A549 (cell line): ENCODE data around the gene HPSE. TPM values are rescaled to one million over a fixed set of nuclear protein-coding genes. Genes with fewer than 3 reads are reported as not detected.

Source experiments
- ATAC-seq, 2 experiments: fragments of 200-7000 bp in 1 of 2; fragments of >200 bp in 1 of 2; cut with Nextera tagmentation in 1 of 2; cut with Tn5 transposase in 1 of 2; 3 replicates each; pipeline versions ENCODE4 v1.8.0 to v1.9.1; 2018 to 2020; ENCODE audit warnings: mild to moderate bottlenecking in 1 of 2, moderate library complexity in 1 of 2
- CTCF ChIA-PET: fragments of 300-600 bp; sonication (Branson Sonifier 250); formaldehyde crosslinking; extraction: SDS; loops from one replicate; lab custom pipeline; 2021; ENCODE audit warnings: antibody characterized with exemption, inconsistent platforms; lab: Yijun Ruan, JAX
- POLR2A ChIA-PET: fragments of 350-600 bp; formaldehyde crosslinking; extraction: SDS; loops from one replicate; lab custom pipeline; 2021; ENCODE audit warnings: antibody characterized with exemption, inconsistent platforms; lab: Yijun Ruan, JAX
- DNase-seq, 2 experiments: peaks; one replicate each; pipeline versions ENCODE4 v3.0.0 to v3.0.0-alpha.2; 2011 to 2016; ENCODE audit warnings: low read depth in 1 of 2, low spot score in 1 of 2
- FAIRE-seq: peaks from 2 replicates; lab custom pipeline; 2011; peaks lifted over from hg19 to GRCh38; lab: Jason Lieb, UNC
- H3K27ac ChIP-seq, 2 experiments: fragments of >200 bp; sonication (Bioruptor Twin); formaldehyde crosslinking; 3 replicates each; pipeline ENCODE4 v1.5.1; 2016 to 2017
- H3K4me1 ChIP-seq: fragments of >200 bp; sonication (Bioruptor Twin); formaldehyde crosslinking; 3 replicates; pipeline ENCODE4 v1.6.1; 2016
- H3K4me2 ChIP-seq: fragments of >200 bp; sonication (Bioruptor Twin); formaldehyde crosslinking; 3 replicates; pipeline ENCODE4 v1.6.1; 2016
- H3K4me3 ChIP-seq: fragments of >200 bp; sonication (Bioruptor Twin); formaldehyde crosslinking; 3 replicates; pipeline ENCODE4 v1.5.1; 2016
- H3K9me3 ChIP-seq: fragments of >200 bp; sonication (Bioruptor Twin); formaldehyde crosslinking; 3 replicates; pipeline ENCODE4 v1.6.1; 2016
- ESRRA ChIP-seq: fragments of 150-350 bp; IDR thresholded peaks from 2 replicates; pipeline ENCODE4 v1.6.1; 2014; ENCODE audit warnings: mild to moderate bottlenecking, low read length, borderline replicate concordance
- FOSB ChIP-seq: fragments of 250-450 bp; sonication (Bioruptor Pico); IDR thresholded peaks from 2 replicates; pipeline ENCODE4 v1.5.0; 2020; ENCODE audit warnings: mild to moderate bottlenecking, moderate library complexity
- HES2 ChIP-seq: fragments of >200 bp; sonication (Bioruptor Twin); formaldehyde crosslinking; IDR thresholded peaks from 2 replicates; pipeline ENCODE4 v1.6.1; 2016
- HEYL ChIP-seq: fragments of 250-450 bp; sonication (Bioruptor Pico); IDR thresholded peaks from 2 replicates; pipeline ENCODE4 v1.8.0; 2021; ENCODE audit warnings: mild to moderate bottlenecking, moderate library complexity
- HMGXB4 ChIP-seq: fragments of 250-450 bp; sonication (Bioruptor Pico); IDR thresholded peaks from 2 replicates; pipeline ENCODE4 v1.5.0; 2021; ENCODE audit warnings: mild to moderate bottlenecking, moderate library complexity, borderline replicate concordance
- HOXA7 ChIP-seq: fragments of 250-450 bp; sonication (Bioruptor Pico); IDR thresholded peaks from 2 replicates; pipeline ENCODE4 v1.5.0; 2020; ENCODE audit warnings: mild to moderate bottlenecking, moderate library complexity
- HOXB5 ChIP-seq: fragments of 250-450 bp; sonication (Bioruptor Pico); IDR thresholded peaks from 2 replicates; pipeline ENCODE4 v1.5.0; 2020; ENCODE audit warnings: mild to moderate bottlenecking, moderate library complexity
- MAFK ChIP-seq: fragments of 450-650 bp; IDR thresholded peaks from 2 replicates; pipeline ENCODE4 v1.6.1; 2014; ENCODE audit not compliant: partially characterized antibody
- RFX5 ChIP-seq: fragments of 450-650 bp; IDR thresholded peaks from 2 replicates; pipeline ENCODE4 v1.7.1; 2014; ENCODE audit warnings: antibody characterized with exemption, mild to moderate bottlenecking, moderate library complexity
- SMC3 ChIP-seq: fragments of >200 bp; sonication (Bioruptor Twin); formaldehyde crosslinking; IDR thresholded peaks from 3 replicates; pipeline ENCODE4 v1.6.1; 2018; ENCODE audit warnings: inconsistent platforms
- SREBF2 ChIP-seq: fragments of 450-650 bp; IDR thresholded peaks from 2 replicates; pipeline ENCODE4 v1.6.1; 2014; ENCODE audit warnings: mild to moderate bottlenecking, moderate library complexity
- ZC3H11A ChIP-seq: fragments of 450-650 bp; IDR thresholded peaks from 2 replicates; pipeline ENCODE4 v1.6.1; 2014; ENCODE audit warnings: antibody characterized with exemption, mild to moderate bottlenecking
- ZFP36 ChIP-seq: fragments of 450-650 bp; IDR thresholded peaks from 2 replicates; pipeline ENCODE4 v1.6.1; 2014; ENCODE audit warnings: borderline replicate concordance; ENCODE audit not compliant: partially characterized antibody
- ZNF302 ChIP-seq: fragments of 250-450 bp; sonication (Bioruptor Pico); IDR thresholded peaks from 2 replicates; pipeline ENCODE4 v1.9.0; 2021; ENCODE audit warnings: inconsistent platforms, mild to moderate bottlenecking, moderate library complexity
- WGBS: methylation state at CpG from one replicate; pipeline ENCODE4 v1.1.6; 2017; ENCODE audit errors: missing lambda C conversion rate; 5-methylcytosine and 5-hydroxymethylcytosine counted together
- polyA plus RNA-seq, 4 experiments: library from polyadenylated mRNA; depleted of rRNA in 3 of 4; stranded (reverse); fragments of >200 nt; fragmentation: RNase III in 1 of 4; extraction: RNeasy Plus Mini Kit Qiagen cat#74134 plus additional on column Dnase treatment in 1 of 4; gene quantifications; 2 replicates in 3 of 4; 3 replicates in 1 of 4; pipeline ENCODE4 v1.2.3, GENCODE V29; 2011 to 2017
- TF ChIP-seq, protein P1 (sequence below): fragments of >200 bp; sonication (Bioruptor Twin); formaldehyde crosslinking; IDR thresholded peaks from 3 replicates; pipeline ENCODE4 v1.5.1; 2016

The HPSE gene
- polyA plus RNA-seq, 2 of the 4 experiments (the other 2 are of a cell fraction), result 0.72 to 1.7 TPM

- ChIA-PET POLR2A (no interaction called here), CTCF (interaction anchor here (1.5 kb wide), 1 partner anchor 8 kb away, joined by 5 read pairs; no protein-coding TSS in a partner anchor)
- Histone ChIP-seq H3K27ac (no peak overlapping the region), H3K9me3 (no peaks in the 10 kb centered on the region), H3K4me1 (no peaks in the 10 kb centered on the region), H3K4me3 (no peak overlapping the region), H3K4me2 (no peak overlapping the region)
- DNase-seq (no peak), FAIRE-seq (no peak), ATAC-seq (no peak)
- TF ChIP-seq HEYL (CRISPR knock-in tag) (no peak), RFX5 (no peak)
- WGBS, result 80% methylated on average over 1 of the region's 1 CpG
These were observed 35.9 kb upstream of the HPSE start for GRCh38 chr4:83370640-83370906.

- no peaks in the 10 kb centered on the region for H3K9me3 ChIP-seq
- no peak overlapping the region for H3K4me3 ChIP-seq
- DNase-seq (no peak), FAIRE-seq (no peak), ATAC-seq (no peak)
- H3K4me2 ChIP-seq, result no peak overlapping the region
- CTCF ChIA-PET, result no interaction called here
- H3K27ac ChIP-seq, result no peak overlapping the region
- 54% methylated on average over 4 of the region's 4 CpGs for WGBS
- TF ChIP-seq SMC3, result no peak
- TF ChIP-seq HOXB5 (CRISPR knock-in tag), result no peak
- no peak for TF ChIP-seq ZNF302 (CRISPR knock-in tag)
- no peak for TF ChIP-seq HMGXB4 (CRISPR knock-in tag)
- TF ChIP-seq FOSB, result no peak
- TF ChIP-seq, protein P1, sequence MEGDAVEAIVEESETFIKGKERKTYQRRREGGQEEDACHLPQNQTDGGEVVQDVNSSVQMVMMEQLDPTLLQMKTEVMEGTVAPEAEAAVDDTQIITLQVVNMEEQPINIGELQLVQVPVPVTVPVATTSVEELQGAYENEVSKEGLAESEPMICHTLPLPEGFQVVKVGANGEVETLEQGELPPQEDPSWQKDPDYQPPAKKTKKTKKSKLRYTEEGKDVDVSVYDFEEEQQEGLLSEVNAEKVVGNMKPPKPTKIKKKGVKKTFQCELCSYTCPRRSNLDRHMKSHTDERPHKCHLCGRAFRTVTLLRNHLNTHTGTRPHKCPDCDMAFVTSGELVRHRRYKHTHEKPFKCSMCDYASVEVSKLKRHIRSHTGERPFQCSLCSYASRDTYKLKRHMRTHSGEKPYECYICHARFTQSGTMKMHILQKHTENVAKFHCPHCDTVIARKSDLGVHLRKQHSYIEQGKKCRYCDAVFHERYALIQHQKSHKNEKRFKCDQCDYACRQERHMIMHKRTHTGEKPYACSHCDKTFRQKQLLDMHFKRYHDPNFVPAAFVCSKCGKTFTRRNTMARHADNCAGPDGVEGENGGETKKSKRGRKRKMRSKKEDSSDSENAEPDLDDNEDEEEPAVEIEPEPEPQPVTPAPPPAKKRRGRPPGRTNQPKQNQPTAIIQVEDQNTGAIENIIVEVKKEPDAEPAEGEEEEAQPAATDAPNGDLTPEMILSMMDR, result no peak
- no peak for TF ChIP-seq ZC3H11A
- TF ChIP-seq HOXA7 (CRISPR knock-in tag), result no peak
- no peak for TF ChIP-seq HES2
- TF ChIP-seq ESRRA, result no peak
- TF ChIP-seq ZFP36, result no peak
- TF ChIP-seq SREBF2, result no peak
- TF ChIP-seq, all 56 proteins: peak for 0
- no peaks in the 10 kb centered on the region for H3K4me1 ChIP-seq
- POLR2A ChIA-PET, result interaction anchor here (1.0 kb wide), 1 partner anchor 85 kb away, joined by 3 read pairs; the partner anchor contains the start of gene COQ2
These were observed 35.4 kb upstream of the HPSE start for GRCh38 chr4:83369831-83370639.

DNA sequence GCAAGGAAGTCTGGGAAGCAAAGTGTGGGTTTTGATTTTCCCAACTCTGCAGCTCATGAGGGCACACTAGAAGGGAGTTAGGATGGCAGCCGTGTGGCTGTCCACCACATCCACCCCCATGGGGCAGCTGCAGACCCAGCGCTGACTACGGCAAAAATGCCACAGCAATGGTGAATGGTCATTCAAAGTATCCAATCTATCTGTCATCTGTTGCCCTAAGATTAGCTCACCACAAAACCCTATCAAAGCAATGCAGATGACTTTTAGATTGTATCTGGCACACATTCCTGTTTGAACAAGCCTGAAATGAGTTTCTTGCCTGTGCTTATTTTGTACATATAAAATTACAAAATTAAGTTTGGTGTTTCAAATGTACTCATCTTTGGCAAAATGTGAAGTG lies 29.7 kb upstream of the HPSE start:
- H3K4me3 ChIP-seq, result no peak overlapping the region
- FAIRE-seq (no peak), ATAC-seq (no peak), DNase-seq (no peak)
- H3K4me2 ChIP-seq, result no peak overlapping the region
- POLR2A ChIA-PET, result interaction anchor here (0.7 kb wide), 1 partner anchor 9 kb away, joined by 3 read pairs; no protein-coding TSS in a partner anchor
- H3K4me1 ChIP-seq, result no peaks in the 10 kb centered on the region
- CTCF ChIA-PET, result interaction anchor here (1.1 kb wide), 1 partner anchor 14 kb away, joined by 3 read pairs; no protein-coding TSS in a partner anchor
- TF ChIP-seq RFX5, result no peak
- TF ChIP-seq MAFK, result peak; percentile 7
- WGBS, result 82% methylated on average over 3 of the region's 3 CpGs
- H3K9me3 ChIP-seq, result no peaks in the 10 kb centered on the region
- no peak overlapping the region for H3K27ac ChIP-seq
